ENCODE results near the gene FBXO24. TPM values are rescaled to one million over a fixed set of nuclear protein-coding genes. Genes with fewer than 3 reads are reported as not detected.

FBXO24 gene
- total and polyA plus RNA-seq, 10 donors, result 0.54 to 1.6 (median 1.2) TPM; not detected in 1

DNA sequence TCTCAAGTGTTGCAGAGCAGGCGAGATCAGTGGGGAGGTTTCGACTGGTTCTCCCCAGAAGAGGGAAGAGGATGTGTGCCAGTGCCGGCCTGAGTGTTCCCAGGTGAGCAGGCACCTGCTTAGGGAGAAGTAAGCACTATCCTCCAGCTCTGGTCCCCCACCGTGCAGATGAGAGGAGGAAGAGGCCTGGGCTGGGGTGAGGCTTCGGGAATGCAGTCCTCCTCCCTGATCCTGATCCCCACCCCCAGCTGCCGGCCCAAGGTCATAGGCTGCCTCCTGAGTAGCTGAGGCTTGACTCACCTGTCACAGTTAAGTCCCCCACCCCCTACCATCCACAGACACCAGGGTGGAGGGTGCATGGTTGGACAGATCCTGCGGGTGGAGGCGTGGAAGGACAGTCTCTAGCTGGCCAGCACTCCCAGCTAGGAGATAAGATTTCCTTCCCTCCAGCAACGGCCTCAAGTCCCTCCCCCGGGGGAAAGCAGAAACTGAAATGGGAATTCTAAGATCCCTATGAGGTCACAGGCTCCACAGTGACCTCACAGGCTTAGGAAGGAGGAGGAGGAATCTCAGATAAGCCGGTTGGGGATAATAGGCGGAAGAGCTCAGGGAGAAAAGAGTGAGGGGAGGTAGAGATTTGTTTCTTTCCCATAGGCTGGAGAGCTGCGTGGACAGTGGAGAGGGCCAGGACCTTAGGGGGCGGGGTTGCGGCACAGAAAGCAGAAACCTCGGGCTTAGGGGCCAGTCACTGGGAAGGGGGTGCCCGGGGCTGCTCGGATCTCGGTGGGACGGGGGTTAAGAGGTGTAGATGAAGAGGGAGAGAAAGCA, 1.2 kb upstream of the FBXO24 start:
- Histone ChIP-seq H3K27me3 (replicated peaks in 1 of 7) (peaks cover 0 to 3% (median 0%) of the 10 kb centered on the region in 7 donors), H3K9me3 (no peaks in the 10 kb centered on the region), H3K27ac (peak overlapping the region; percentile 91 to 100 (median 98)), H3K36me3 (peaks cover 12 to 33% (median 21%) of the 10 kb centered on the region in 6 donors), H3K4me3 (peak overlapping the region; percentile 67 to 98 (median 90)), H3K4me1 (peaks cover 18 to 75% (median 55%) of the 10 kb centered on the region in 6 donors)
- 0 to 3% (median 2%) methylated on average over 17 to 20 of the region's 20 CpGs for WGBS, 5 donors
- TF ChIP-seq CTCF (IDR thresholded peaks at IDR 0.05 in 8 of 11, conservative IDR thresholded peaks at IDR 0.05 in 3 of 11) (peak in 1 of 11 experiments; percentile 5), POLR2AphosphoS5 (IDR thresholded peaks at IDR 0.05) (peak in 1 of 3 donors; percentile 42), POLR2A (IDR thresholded peaks at IDR 0.05) (no peak)
- peak; percentile 86 for DNase-seq
- intact Hi-C loops (cut with DNase I; ENCODE audit: low total_unique reads), result no loop called here

DNA sequence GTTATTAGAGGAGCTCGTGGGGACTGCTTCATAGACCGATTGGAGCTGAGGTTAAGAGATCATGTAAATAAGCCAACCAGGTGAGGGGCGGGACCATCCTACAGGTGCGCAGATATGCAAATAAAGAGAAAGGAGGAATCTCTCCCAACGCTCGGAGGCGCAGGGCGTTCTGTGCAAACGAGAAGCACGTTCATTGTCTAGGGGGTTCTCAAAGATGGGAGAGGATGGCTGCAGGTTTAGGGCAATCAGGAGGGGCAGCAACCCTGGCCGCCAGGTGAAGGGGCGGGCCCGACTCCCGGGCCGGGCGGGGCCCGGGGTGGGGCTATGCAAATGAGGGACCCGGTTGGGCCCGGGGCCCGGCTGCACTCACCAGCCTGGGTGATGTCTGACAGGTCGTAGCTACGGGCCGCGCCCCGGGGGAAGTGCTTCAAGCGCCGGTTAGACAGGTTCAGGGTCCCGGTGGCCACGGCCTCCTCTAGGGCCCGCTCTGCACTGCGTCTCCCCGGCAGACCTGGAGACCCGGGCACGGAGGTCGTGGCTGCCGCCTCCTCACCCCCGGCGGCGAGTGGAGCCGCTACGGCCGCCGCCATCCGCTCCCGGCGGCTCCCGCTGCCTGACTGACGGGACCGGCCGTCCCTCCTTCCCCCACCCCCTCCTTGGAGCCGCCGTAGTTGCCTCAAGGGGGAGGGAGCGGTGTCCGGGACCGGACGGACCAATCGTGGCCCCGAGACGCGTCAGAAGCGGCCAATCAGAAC, 440 bp upstream of the FBXO24 start, which contains the start of gene LRCH4:
Gene LRCH4 (minus strand): TSS at position 619 of the 755 bp plus-strand sequence. CDS start 29 bp downstream, at position 590.
- 0 to 1% (median 0%) methylated on average over 28 to 61 of the region's 61 CpGs for WGBS, 5 donors
- peaks cover 0 to 11% (median 0%) of the 10 kb centered on the region in 7 donors for H3K27me3 ChIP-seq (replicated peaks in 1 of 7)
- intact Hi-C loops (cut with DNase I; ENCODE audit: low total_unique reads), result no loop called here
- peak; percentile 94 for DNase-seq
- TF ChIP-seq CTCF (IDR thresholded peaks at IDR 0.05 in 8 of 11, conservative IDR thresholded peaks at IDR 0.05 in 3 of 11), result peak in 2 of 11 experiments; percentile 3 to 10
- TF ChIP-seq POLR2AphosphoS5 (IDR thresholded peaks at IDR 0.05), result peak; percentile 99 to 100 (median 99)
- TF ChIP-seq POLR2A (IDR thresholded peaks at IDR 0.05), result peak; percentile 97 to 98 (median 97)
- peaks cover 12 to 25% (median 19%) of the 10 kb centered on the region in 6 donors for H3K36me3 ChIP-seq
- no peaks in the 10 kb centered on the region for H3K9me3 ChIP-seq
- peaks cover 18 to 76% (median 57%) of the 10 kb centered on the region in 6 donors for H3K4me1 ChIP-seq
- peak within 1 kb of the TSS; percentile 91 to 100 (median 98) for H3K27ac ChIP-seq
- H3K4me3 ChIP-seq, result peak within 1 kb of the TSS; percentile 67 to 98 (median 90)

DNA sequence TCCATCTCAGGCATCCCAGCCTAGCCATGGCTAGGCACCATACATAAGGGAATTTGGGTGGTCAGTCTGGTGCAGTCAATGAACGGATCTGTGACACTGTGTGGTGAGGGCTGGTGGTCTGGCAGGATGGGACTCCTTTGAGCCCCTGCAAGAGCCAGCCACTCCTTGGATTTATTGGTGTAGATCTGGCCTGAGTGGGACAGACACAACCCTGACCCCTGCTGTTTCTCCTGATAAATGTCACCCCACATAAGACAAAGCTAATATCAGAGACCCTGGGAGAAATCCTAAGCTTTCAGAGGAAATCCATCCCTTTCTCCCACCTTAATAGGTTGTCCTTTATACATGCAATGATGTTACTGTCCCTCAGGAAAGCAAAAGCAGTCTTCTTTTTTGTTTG, 2.3 kb downstream of the FBXO24 start:
- TF ChIP-seq POLR2AphosphoS5 (IDR thresholded peaks at IDR 0.05), result no peak
- TF ChIP-seq CTCF (IDR thresholded peaks at IDR 0.05 in 8 of 11, conservative IDR thresholded peaks at IDR 0.05 in 3 of 11), result peak in 9 of 11 experiments; percentile 8 to 48 (median 35)
- no peaks in the 10 kb centered on the region for H3K36me3 ChIP-seq
- peaks cover 4 to 49% (median 33%) of the 10 kb centered on the region in 6 donors for H3K4me1 ChIP-seq
- intact Hi-C loops (cut with DNase I; ENCODE audit: low total_unique reads), result no loop called here
- H3K27ac ChIP-seq, result no peak overlapping the region
- 43 to 76% (median 67%) methylated on average over 1 of the region's 1 CpG for WGBS, 5 donors
- peaks cover 0 to 30% (median 0%) of the 10 kb centered on the region in 7 donors for H3K27me3 ChIP-seq (replicated peaks in 1 of 7)
- peak; percentile 62 for DNase-seq
- H3K4me3 ChIP-seq, result no peak overlapping the region
- no peaks in the 10 kb centered on the region for H3K9me3 ChIP-seq
